H1 (cell line): Measurements from ENCODE around the gene CDCP1. TPM values are rescaled to one million over a fixed set of nuclear protein-coding genes. Genes with fewer than 3 reads are reported as not detected.

Source experiments
- CHD2 ChIP-seq: IDR thresholded peaks from 2 replicates; pipeline ENCODE4 v1.6.1; 2012; ENCODE audit warnings: low read length, improper control_type of control experiment
- SIN3A ChIP-seq, 2 experiments: IDR thresholded peaks in 1 of 2; conservative IDR thresholded peaks in 1 of 2; 2 replicates each; pipeline ENCODE4 v1.6.1; 2011 to 2012; ENCODE audit warnings: low read length in 2 of 2, improper control_type of control experiment in 1 of 2, low read depth in 1 of 2, mild to moderate bottlenecking in 1 of 2
- USF2 ChIP-seq: IDR thresholded peaks from 2 replicates; pipeline ENCODE4 v1.6.1; 2011; ENCODE audit warnings: low read length, improper control_type of control experiment
- polyA plus RNA-seq, 7 experiments: library from polyadenylated mRNA; depleted of rRNA in 3 of 7; stranded (reverse) in 5 of 7; unstranded in 2 of 7; fragments of >200 nt in 5 of 7; fragments of 200-250 nt in 2 of 7; gene quantifications; 1 replicate in 5 of 7; 2 replicates in 1 of 7; 4 replicates in 1 of 7; pipeline versions ENCODE4 v1.2.1 to v1.2.3, GENCODE V29; 2011 to 2013; ENCODE audit warnings: missing spikeins in 2 of 7, mixed read lengths in 2 of 7
- total RNA-seq: library from RNA; stranded (reverse); fragmentation: NEBNext Ultra II Directional; extraction: Animal tissue kit (Norgen Biotek cat#: 25700); gene quantifications from 2 replicates; pipeline ENCODE4 v1.2.1, GENCODE V29; 2021

CDCP1 gene
- total and polyA plus RNA-seq, 2 of the 8 experiments (the other 6 are each of a cell fraction or from before 2014, with no cell fraction given) = 10.0 to 23.3 TPM

- no peak for TF ChIP-seq SIN3A (conservative IDR thresholded peaks at IDR 0.05 in 1 of 2, IDR thresholded peaks at IDR 0.05 in 1 of 2; ENCODE audit: low read depth in 1 of 2, low read length in 2 of 2)
- no peak for TF ChIP-seq CHD2
- no peak for TF ChIP-seq USF2
Observed at GRCh38 chr3:45191424-45191823, 45.2 kb upstream of the CDCP1 start (continued).
